Skin of body (tissue), 2 donors: ENCODE data around the gene EDIL3. TPM values are rescaled to one million over a fixed set of nuclear protein-coding genes. Genes with fewer than 3 reads are reported as not detected.

ENCODE experiments used
- DNase-seq: peaks from one replicate; lab custom pipeline; 2025; lab: John Stamatoyannopoulos, UW
- total RNA-seq: library from RNA; depleted of rRNA; stranded (reverse); fragments of >200 nt; gene quantifications from one replicate; pipeline ENCODE4 v1.2.3, GENCODE V29; 2014

The EDIL3 gene
- total RNA-seq, 1 donor from 2014 or later = 19.3 TPM

GRCh38 chr5:83973925-83974815 is 410.5 kb downstream of the EDIL3 start:
- no peak for DNase-seq

- DNase-seq = no peak
These were observed 411.8 kb downstream of the EDIL3 start for GRCh38 chr5:83972909-83973308.

DNA sequence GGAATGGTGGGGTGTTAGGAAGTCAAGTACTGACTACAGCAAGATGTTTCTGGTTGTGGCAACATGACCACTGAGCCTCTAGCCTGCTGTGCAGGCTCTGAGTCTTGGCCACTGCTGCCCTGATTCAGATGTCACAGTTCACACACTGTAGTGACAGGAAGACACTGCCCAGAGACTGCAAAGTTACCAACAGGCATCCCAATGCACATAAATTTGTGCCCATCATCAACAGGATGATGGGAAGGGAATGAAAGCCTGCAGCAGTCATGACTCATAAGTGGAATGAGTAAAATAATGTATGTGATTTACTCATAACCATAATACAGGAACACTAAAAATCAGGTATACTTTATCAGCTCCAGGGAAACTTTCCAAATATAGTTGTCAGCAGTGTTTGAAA is 412.4 kb downstream of the EDIL3 start:
- DNase-seq = no peak

DNA sequence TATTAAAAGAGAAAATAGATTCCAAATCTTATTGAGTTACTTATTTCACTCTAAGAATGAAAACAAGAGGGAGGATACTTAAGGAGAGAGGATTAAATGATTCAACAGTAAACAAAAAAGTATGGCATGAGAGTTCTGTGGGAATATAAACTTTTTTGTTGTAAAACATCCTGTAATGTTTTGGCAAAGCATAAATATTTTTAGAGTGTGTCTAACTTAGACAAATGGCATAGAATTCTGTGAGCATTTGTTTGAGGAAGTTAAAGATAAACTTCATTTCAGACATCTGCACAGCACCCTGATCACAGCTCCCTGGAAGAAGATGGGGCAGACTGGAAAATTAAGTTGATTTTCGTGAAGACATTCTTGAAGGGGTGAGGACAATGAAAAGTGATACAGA is 417.3 kb downstream of the EDIL3 start:
- no peak for DNase-seq

- no peak for DNase-seq
These were observed 419.2 kb downstream of the EDIL3 start for GRCh38 chr5:83965441-83965840.

- DNase-seq = no peak
These were observed 420.4 kb downstream of the EDIL3 start for GRCh38 chr5:83964271-83964670.

DNA sequence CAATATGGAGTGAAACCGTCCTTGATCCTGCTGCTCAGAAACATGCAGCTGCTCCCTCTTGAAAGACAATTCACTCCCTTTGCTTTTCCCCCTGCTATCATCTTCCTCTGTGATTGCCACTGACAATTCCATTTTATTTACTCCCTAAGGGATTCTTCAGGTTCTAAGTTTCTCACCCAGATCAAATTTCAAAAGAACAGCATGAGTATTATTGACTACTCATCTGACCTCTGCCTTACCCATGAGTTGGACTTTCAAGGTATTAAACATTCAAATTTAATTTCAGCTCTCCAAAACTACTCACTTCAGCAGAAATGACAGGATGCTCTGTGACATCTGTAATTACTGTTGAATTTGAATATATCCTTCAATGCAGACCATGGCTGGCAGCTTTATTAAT is 427.5 kb downstream of the EDIL3 start:
- no peak for DNase-seq

DNA sequence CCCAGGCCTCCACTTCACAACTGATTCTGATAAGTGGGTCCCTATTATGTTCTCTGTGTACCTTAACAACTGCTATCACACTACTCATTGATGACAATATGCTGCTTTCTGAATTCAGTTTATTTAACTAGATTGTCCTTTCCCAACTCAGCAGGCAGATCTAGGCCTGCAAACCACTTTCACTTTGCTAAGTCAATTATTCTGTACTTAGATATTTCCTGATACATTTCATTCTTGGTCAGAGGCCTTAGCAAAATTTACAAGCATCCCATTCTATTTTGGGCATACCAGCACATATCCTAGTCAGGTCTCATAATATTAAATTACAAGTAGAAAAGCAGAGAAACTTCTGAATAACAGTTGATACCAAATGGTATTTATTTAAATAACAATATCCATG is 428.3 kb downstream of the EDIL3 start:
- DNase-seq = no peak

DNA sequence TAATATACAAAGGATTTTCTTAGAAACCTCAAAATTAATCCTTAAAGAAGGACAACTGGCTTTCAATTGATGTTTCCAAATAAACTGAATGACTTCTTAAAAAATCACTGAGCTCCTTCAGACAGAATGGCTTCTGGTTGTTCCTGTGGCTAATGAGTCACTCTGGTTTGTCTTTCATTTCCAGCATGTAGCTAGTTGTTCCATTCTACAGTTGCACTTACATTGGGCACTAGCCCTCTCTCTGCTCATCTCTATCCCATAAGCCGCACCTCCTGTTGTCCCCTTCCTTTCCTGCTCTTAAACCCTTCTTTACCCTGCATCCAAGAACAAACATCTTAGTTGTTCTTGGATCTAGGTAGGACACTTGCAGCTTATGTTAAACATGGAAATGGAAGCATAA is 428.8 kb downstream of the EDIL3 start:
- DNase-seq = no peak

DNA sequence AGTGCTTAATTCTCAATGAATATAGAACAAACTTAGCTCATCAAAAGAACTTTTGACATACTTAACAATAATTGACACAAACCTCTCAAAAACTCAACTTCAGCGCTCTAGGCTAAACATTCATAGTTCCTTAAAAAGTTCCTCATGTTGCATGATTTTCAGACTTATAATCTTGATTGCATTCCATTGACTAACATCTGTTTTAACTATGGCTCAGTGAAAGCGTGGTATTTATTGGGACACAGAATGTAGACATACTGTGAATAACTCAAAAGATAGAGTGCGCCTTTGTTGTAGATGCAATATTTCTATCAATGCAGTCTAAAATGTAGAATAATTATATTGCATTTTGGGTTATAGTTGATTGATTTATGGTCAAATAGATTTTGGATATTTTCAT is 436.9 kb downstream of the EDIL3 start:
- no peak for DNase-seq

- no peak for DNase-seq
These were observed 438.2 kb downstream of the EDIL3 start for GRCh38 chr5:83946516-83946915.

DNA sequence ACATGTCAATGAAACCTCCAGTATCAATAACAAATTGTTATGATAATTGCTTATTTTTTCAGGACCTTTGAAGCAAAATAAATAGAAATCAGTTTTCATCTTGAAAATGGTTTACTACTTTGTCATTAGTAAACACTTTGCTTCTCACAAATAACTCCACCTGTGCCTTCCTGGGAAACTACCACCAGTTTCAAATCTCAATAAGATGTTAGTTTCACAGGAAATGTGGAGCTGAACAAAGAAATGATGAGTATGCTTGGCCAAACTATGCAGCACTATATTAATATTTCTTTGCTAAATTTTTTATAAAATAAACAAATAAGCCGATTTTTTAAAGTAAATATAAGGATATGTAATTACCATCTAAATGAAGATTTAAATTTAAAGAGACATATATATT is 442.5 kb downstream of the EDIL3 start:
- no peak for DNase-seq

- DNase-seq = no peak
These were observed 446.8 kb downstream of the EDIL3 start for GRCh38 chr5:83937837-83938236.

GRCh38 chr5:83931969-83932368 is 452.7 kb downstream of the EDIL3 start:
- no peak for DNase-seq

DNA sequence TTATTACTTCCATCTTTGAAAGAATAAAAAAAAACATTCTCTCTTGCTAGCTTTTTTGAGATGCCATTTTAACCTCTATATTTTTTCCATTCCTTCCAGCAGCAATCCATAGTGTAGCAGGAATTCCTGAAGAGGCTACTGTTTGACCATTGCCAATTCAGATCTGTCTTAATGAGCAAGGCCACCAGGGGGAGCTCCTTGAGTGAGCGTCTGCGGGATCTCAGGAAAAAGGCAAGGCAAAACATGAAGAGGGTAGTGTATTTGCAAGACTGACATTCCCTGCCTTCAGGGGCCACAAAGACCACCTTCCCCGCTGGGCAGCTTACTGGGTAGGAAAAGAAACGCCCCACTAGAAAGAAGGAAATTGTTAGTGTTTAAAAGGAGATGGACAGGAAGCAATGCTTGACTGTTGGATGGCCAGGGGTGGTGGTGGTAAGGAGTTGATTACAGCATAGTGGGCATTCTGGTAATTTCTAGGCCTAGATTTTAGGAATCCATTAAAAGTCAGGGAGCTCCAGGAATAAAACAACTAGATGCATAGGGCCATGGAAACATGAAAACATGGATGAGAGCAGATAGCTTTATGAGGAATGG is 457.4 kb downstream of the EDIL3 start:
- DNase-seq = peak; percentile 16

GRCh38 chr5:83925955-83926337 is 458.7 kb downstream of the EDIL3 start:
- DNase-seq = no peak

DNA sequence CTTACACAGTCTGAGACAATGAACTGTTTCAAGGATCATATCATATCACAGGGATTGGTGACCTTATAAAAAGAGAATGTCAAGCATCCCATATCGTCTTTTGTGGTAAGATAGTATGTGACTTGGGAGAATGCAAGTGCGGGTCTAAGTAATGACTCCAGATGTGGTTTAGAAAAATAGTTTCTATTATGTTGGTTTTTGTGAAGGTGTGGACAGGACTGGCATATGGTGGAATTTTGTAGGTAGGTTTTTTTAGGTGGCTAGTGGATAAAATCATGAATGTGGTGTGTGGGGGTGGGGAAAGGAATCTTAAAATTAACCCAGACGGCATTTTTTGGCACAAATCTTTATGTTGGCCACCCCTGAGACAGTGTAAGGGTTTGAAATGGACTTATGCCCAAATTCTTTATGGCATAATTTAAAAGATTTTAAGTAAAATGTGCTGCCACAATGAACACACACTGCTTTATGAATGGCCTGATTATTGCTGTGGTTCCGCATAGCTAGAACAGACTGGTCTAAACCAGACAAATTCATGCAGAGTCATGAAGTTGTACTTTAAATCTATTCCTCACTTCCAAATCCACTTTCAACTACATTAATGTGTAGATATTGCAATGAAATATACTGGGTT is 459.2 kb downstream of the EDIL3 start:
- DNase-seq = peak; percentile 10

DNA sequence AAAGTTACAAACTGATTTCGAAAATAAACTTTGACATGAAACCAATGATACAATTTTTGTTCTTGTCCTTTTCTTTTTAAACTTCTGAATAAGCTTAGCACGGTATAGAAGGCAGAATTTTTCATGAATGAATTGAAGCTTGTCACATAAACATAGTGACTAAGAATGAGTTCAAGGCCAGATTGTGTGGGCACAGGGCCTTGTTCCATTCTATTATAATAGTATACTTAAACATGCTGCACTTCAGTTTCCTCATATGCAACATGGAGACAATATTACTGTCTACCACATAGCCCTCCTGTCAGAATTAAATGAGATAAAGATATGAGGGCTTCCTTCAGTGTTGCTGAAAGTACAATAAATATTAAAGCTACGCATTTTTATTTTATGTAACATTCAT is 459.8 kb downstream of the EDIL3 start:
- no peak for DNase-seq

DNA sequence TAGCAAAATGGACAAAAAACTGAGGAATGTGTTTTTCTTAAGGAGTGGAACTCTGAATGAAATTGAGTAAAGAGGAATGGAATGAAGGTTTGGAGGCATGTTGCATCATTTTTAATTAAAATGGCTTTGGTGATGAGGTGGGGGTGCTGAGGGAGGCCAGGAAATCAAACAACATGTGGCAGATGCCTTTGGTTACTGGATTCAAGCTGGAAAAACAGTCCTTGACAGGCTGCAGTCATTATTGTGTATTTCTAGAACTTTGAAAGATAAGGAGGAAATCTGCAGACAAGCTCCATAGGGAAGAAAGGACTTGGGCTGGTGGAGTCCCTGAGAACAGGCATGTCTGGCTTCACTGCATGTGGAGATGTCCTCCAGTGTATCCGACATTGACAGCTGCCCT is 460.5 kb downstream of the EDIL3 start:
- no peak for DNase-seq

DNA sequence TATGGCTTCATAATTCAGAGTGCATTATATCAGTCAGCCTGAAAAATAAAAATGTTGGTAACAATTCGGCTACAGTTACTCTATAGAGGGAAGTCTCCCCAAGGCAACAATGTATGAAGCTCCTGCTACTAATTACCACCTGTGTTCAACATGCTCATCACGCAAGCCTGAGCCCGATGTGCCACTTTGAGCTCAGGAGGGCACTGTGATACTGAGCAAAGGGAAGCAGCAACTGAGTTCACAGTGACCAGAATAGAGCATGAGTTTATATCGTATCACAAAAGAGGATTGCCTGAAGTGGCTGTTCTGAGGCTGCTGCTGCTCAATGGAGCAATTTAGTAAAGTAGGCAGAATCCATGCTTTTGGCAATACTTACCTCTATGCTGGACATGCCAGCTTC is 462.0 kb downstream of the EDIL3 start:
- DNase-seq = no peak

- no peak for DNase-seq
These were observed 462.9 kb downstream of the EDIL3 start for GRCh38 chr5:83921666-83922193.
